ENCODE measurements around the gene ITPRID2.
A peak's percentile ranks its signal among the peaks of the same experiment; 100 is the strongest.

The ITPRID2 gene

GRCh38 chr2:181891258-181891965 lies at the start of gene ITPRID2:
ITPRID2 (plus strand) TSS chr2:181891730; CDS start chr2:181892067, 337 bp downstream.
- peak; percentile 31 for DNase-seq (ENCODE audit: low read depth, low spot score)

- no peak for DNase-seq (ENCODE audit: low read depth, low spot score)
Measured at GRCh38 chr2:181844551-181845290, 46.8 kb upstream of the ITPRID2 start.

GRCh38 chr2:181846399-181847197 lies 44.9 kb upstream of the ITPRID2 start:
- DNase-seq (ENCODE audit: low read depth, low spot score) = no peak

- no peak for DNase-seq (ENCODE audit: low read depth, low spot score)
Measured at GRCh38 chr2:181847198-181847556, 44.4 kb upstream of the ITPRID2 start.

- no peak for DNase-seq (ENCODE audit: low read depth, low spot score)
Measured at GRCh38 chr2:181847702-181848101, 43.8 kb upstream of the ITPRID2 start.

GRCh38 chr2:181848261-181848886 lies 43.2 kb upstream of the ITPRID2 start:
- DNase-seq (ENCODE audit: low read depth, low spot score) = no peak

GRCh38 chr2:181849601-181850000 lies 41.9 kb upstream of the ITPRID2 start:
- no peak for DNase-seq (ENCODE audit: low read depth, low spot score)

GRCh38 chr2:181850936-181851560 lies 40.5 kb upstream of the ITPRID2 start:
- DNase-seq (ENCODE audit: low read depth, low spot score) = no peak

GRCh38 chr2:181851726-181852125 lies 39.8 kb upstream of the ITPRID2 start:
- no peak for DNase-seq (ENCODE audit: low read depth, low spot score)

GRCh38 chr2:181853696-181854095 lies 37.8 kb upstream of the ITPRID2 start:
- DNase-seq (ENCODE audit: low read depth, low spot score) = no peak

GRCh38 chr2:181857483-181857882 lies 34.0 kb upstream of the ITPRID2 start:
- no peak for DNase-seq (ENCODE audit: low read depth, low spot score)

- DNase-seq (ENCODE audit: low read depth, low spot score) = no peak
Measured at GRCh38 chr2:181858600-181858999, 32.9 kb upstream of the ITPRID2 start.

GRCh38 chr2:181859123-181859522 lies 32.4 kb upstream of the ITPRID2 start:
- DNase-seq (ENCODE audit: low read depth, low spot score) = no peak

- DNase-seq (ENCODE audit: low read depth, low spot score) = no peak
Measured at GRCh38 chr2:181859803-181860202, 31.7 kb upstream of the ITPRID2 start.

- no peak for DNase-seq (ENCODE audit: low read depth, low spot score)
Measured at GRCh38 chr2:181861379-181861778, 30.2 kb upstream of the ITPRID2 start.

GRCh38 chr2:181862583-181863281 lies 28.8 kb upstream of the ITPRID2 start:
- no peak for DNase-seq (ENCODE audit: low read depth, low spot score)

- no peak for DNase-seq (ENCODE audit: low read depth, low spot score)
Measured at GRCh38 chr2:181872178-181872577, 19.4 kb upstream of the ITPRID2 start.

GRCh38 chr2:181876614-181877063 lies 14.9 kb upstream of the ITPRID2 start:
- DNase-seq (ENCODE audit: low read depth, low spot score) = no peak

- no peak for DNase-seq (ENCODE audit: low read depth, low spot score)
Measured at GRCh38 chr2:181877181-181877664, 14.3 kb upstream of the ITPRID2 start.

- DNase-seq (ENCODE audit: low read depth, low spot score) = no peak
Measured at GRCh38 chr2:181878448-181878847, 13.1 kb upstream of the ITPRID2 start.

GRCh38 chr2:181879295-181879694 lies 12.2 kb upstream of the ITPRID2 start:
- no peak for DNase-seq (ENCODE audit: low read depth, low spot score)
